Fibroblast of peridontal ligament (primary cell): Measurements from ENCODE around the gene PAN3.
A peak's percentile ranks its signal among the peaks of the same experiment; 100 is the strongest.

Source experiments
- DNase-seq: peaks from one replicate; pipeline ENCODE4 v3.0.0-alpha.2; 2010; ENCODE audit errors: extremely low read depth

The PAN3 gene

DNA sequence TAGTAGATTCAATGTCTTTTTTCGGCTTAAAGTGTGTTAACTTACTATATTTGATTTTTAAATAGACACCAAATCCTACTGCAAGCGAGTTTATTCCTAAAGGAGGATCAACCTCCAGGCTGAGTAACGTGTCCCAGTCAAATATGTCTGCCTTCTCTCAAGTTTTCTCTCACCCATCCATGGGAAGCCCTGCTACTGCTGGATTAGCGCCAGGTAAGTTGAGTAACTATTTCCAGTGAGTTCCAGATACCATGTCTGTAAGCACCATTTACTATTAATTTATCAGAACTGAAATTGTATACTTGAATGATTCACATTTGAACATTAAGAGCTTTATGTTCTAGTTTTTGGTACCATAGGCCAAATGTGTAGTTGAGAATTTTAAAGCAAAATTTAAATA is 81.8 kb downstream of the PAN3 start:
- DNase-seq = peak; percentile 27

DNA sequence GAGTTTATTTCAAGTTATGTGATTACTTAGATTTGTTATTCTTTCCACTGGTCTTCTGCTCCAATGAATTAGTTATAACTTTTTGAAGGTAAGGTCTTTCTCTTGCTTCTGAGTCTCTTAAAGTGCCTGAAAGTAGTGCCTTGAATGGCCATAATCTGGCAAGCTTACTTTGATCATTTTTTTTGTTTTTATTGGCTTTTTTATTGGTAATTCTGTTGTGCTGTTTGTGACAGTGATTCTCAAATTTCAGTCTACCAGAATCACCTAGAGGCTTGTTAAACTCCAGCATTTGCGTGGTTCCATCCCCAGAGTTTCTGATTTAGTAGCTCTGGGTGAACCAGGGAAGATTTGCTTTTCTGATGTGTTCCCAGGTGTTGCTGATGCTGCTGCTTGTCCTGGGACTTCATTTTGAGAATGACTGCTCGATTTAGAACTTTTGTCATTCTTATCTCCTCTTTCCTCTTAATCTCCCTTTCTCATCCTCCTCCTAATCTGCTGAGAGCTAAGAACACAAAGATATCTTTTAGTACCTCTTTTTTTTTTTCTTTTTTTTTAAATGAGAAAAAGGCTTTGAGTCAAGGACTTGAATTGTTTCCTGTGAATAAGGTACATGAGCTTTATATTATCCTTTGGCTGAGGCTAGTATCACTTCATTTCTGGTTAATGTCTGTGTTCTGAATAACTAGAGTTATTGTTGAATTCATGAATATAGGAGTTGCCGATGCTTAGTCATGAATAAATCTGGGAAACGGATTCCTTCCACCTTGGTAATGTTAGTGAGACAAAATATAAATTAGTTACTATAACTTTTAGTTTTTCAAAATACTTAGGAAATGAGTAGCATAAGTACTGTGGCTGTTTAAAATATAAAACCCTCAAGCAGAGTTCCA is 91.4 kb downstream of the PAN3 start:
- DNase-seq = no peak

DNA sequence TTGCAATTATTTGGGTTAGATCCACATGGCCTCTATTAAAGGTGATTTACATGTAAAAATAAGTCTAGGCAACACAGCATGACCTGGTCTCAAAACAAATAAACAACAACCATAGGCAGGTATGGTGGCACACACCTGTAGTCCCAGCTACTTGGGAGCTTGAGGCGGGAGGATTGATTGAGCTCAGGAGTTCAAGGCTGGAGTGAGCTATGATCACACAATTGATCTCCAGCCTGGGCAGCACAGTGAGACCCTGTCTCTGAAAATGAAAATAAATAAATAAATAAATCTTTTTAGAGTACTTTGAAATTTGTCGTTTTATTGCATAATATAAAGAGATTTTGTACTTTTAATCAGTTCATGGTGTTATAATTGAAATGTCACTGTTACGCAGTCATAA is 93.3 kb downstream of the PAN3 start:
- no peak for DNase-seq

DNA sequence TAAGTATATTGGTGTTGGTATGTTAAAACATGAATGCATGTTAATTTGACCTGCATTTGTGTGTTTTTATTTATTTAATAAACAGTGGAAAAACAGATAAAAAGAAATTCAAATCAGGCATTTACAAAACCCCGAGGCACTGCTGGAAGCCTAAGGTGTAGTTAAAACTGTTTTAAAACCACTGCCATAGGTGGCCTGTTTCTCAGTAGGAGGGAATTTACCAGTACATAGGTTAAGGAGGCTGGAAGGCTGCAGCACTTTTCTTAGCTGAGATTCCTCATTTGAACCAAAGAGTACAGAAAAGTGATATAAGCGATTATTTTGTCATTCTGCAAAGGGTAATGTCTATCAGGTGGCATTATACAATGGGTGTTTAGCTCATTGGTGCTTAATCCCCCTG is 99.6 kb downstream of the PAN3 start:
- DNase-seq = no peak

DNA sequence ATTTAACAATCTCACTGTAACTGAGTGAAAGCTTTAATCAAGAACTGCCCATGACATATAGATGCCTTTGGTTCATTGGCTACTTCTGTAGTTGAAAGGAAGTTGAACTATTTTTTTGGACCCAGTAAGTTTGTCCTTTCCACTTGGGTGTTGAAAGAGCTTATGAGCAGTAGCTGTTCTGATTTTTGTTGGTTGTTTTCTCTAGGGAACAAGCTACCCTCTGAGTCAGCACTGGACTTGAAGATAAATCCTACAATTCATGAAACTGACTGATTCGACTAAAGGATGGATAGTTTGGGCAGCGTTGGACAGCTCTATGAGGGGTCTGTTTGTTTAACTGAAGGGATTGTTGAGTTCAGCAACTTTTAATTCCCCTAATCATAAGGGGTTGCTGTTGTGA is 101.0 kb downstream of the PAN3 start:
- DNase-seq = peak; percentile 80

DNA sequence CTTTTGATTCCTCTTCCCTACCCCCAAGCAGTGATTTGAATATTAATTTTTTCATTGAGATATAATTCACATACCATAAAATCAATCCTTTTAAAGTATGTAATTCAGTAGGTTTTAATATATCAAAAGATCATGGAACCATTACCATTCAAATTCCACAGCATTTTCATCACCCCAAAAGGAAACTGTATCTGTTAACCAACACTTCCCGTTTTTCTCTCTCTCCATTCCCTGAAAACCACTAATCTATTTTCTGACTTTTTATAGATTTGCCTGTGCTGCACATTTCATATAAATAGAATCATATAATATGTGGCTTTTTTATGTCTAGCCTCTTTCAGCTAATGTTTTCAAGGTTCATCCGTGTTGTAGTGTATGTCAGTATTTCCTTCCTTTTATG is 107.1 kb downstream of the PAN3 start:
- DNase-seq = no peak

DNA sequence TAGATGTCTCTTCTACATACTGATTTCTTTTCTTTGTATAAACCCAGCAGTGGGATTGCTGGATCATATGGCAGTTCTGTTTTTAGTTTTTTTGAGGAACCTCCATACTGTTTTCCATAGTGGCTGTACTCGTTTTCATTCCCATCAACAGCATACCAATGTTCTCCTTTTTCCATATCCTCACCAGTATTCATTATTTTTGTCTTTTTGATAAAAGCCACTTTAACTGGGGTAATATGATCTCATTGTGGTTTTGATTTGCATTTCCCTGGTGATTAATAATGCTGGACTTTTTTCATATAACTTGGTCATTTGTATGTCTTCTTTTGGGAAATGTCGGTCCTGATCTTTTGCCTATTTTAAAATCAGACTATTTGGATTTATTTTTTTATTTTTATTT is 108.5 kb downstream of the PAN3 start:
- DNase-seq = no peak

DNA sequence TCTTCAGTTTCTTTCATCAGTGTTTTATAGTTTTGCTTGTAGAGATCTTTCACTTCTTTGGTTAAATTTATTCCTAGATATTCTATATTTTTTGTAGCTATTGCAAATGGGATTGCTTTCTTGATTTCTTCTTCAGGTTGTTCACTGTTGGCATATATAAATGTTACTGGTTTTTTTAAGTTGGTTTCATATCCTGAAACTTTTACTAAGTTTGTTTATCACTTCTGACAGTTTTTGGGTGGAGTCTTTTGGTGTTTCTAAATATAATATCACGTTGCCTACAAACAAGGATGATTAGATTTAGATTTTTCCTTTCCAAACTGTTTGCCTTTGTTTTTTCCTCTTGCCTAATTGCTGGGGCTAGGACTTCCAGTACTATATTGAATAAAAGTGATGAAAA is 109.7 kb downstream of the PAN3 start:
- no peak for DNase-seq

DNA sequence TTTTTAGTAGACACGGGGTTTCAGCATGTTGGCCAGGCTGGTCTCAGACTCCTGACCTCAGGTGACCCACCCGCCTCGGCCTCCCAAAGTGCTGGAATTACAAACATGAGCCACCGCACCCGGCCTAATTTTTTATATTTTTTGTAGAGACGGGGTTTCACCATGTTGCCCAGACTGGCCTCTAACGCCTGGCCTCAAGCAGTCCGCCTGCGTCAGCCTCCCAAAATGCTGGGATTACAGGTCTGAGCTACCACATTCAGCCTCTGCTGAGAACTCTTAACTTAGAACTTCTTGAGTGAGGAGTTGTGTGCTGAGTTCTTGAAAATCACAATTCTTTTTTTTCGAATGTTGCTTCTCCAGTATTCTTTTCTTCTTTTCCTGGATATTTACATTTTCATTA is 112.2 kb downstream of the PAN3 start:
- DNase-seq = no peak

DNA sequence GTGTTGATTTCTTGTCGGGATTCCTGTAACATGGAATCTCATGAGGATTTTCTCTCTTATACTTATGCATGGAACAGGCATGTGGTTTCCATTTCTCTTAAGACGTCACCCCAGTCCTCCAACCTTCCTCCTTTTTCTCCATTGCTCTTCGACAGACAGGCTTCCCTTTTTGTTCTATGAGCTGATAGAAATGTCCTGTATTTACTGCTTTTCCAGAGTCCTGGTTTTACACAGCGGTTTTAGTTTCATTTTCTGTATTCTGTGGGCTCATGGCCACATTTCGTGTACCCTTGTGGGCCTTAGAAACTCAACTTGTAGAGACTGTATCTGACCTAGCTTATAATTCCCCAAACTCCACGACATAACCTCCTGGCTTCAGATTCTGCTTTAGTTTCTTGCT is 113.1 kb downstream of the PAN3 start:
- DNase-seq = no peak

DNA sequence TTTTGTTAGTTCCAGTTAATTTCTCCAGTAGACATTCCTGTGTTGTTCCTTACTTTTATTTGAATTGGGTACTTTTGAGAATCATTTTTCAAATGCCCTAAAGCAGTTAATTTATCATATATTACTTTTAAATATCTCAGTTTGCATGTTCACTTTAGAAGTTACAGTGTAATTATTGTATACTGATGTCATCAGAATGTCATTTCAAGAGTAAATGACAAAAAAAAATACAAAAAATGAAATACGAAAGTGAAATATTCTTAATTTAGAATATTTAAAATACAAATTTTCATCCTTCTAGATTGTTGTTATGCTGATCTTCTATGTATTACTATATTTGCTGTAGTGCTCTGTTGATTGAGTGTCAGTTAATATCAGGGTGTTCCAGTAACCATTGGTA is 114.2 kb downstream of the PAN3 start:
- DNase-seq = no peak

DNA sequence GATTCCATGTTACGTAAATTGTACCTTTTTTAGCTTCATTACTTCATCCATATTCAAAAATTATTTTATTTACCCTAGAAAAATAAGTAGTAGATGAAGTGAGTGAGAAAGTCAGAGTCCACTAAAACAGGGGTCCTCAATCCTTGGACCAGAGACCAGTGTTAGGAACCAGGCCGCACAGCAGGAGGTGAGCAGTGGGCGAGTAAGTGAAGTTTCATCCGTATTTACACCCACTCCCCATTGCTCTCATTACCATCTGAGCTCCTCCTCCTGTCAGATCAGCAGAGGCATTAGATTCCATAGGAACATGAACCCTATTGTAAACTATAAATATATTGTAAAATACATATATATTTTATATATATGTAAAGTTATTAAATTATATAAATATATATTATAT is 119.0 kb downstream of the PAN3 start:
- DNase-seq = no peak

DNA sequence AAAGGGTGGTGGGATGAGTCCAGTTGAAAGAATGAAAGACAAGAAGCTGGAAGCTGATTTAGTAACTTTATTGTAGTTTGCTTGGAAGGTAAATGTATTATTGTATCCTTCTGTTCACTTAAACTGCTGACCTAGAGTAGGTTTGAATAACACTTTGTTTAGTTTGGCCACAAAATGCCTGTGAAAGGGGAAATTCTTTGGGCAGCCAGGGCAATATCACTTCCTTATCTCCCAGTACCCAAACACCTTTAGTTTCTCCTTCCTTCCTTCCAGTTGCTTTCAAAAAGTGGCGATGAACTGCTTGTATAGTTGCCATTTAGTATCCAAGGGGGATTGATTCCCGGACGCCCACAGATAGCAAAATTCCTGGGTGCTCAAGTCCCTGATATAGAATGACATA is 120.1 kb downstream of the PAN3 start:
- DNase-seq = no peak

DNA sequence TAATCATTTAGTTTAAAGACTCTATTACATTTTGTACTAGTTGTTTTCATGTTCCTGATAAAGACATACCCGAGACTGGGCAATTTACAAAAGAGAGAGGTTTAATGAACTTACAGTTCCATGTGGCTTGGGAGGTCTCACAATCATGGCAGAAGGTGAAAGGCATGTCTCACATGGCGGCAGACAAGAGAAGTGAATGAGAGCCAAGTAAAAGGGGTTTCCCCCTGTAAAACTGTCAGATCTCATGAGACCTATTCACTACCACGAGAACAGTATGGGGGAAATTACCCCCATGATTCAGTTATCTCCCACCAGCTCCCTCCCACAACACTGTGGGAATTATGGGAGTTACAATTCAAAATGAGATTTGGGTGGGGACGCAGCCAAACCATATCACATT is 129.2 kb downstream of the PAN3 start:
- DNase-seq = no peak

DNA sequence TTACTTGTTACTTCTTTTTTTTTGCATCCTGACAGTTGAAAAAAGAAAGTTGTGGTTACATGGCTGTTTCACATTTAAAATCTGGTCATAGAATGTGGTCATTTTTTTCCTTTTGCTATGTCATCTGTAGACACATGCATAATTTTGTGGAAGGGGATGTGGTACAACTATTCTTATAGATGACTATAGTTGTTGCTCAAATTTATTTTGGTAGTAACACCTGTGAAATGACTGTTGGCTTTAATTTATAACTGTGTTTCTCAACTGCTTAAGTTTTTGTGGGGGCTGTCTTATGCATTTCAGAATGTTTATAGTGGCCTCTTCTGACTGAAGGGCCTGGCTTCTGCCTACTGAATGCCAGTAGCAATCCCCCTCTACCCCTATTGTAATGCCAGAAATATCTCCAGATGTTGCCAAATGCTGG is 130.5 kb downstream of the PAN3 start:
- peak; percentile 10 for DNase-seq

DNA sequence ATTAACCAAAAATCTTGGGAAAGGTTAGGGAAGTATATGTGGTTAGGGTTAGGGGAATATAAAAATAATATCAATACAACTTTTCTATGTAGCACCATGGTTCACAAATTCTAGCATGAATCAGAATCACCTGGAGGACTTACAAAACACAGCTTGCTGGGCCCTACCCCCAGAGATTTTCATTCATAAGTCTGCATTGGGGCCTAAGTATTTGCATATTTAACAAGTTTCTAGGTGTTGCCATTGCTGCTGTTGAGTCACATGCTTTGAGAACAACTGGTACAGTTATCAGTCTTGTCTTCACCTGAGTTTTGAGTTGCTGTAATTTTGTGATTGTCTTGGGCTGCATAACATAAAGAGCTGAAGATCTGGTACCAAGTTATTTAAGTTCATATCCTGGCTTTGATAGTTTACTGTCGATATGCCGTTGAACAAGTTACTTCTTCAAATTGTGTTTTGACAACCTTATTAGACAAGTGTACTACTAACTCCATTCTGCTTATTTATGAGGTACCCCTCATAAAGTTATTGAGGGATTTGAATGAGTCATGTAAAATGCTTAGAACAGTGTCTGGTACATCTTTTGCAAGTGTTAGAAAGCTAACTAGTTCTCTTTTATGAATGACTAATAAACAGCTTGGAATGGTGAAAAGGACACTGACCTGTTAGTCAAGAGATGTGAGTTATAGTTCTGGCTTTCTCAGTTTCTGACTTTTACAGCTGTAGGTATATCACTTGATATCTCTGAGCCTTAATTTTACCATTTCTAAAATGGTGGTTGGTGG is 132.9 kb downstream of the PAN3 start:
- no peak for DNase-seq

DNA sequence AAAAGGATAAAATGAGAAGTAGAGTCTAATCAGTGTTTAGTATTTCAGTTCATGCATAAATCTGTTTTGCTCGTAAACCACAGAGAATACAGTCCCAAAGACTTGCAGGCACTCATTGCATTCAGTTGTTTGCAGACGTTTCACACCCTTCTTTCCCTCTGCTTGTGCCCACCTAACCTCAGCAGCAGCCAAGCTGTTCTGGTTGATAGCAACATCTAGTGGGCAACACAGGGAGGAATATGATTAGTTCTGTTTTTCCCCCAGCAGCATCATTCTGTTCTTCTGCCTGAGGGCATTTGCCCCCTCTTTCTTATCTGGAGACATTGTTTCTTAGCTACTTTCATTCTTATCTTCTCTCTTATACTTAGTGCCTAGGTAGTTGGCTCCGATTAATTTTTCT is 135.6 kb downstream of the PAN3 start:
- no peak for DNase-seq

DNA sequence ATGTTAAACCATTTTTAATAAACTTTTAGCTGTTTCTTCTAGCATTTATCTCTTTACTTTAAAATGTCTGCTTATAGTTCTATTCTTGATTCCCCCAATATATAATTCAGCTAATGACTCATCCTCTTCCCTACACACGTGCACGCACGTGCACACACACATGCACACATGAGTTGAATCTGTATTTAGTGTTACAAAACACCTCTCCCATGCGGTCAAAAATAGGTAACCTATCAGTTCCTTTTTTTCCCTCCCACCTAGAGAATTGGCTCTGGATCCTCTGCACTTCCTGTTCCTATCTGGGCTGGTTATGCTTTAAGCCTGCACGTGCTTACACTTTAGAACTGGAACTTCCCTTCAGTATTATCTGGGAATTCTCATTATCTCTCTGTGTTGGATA is 144.1 kb downstream of the PAN3 start:
- no peak for DNase-seq

DNA sequence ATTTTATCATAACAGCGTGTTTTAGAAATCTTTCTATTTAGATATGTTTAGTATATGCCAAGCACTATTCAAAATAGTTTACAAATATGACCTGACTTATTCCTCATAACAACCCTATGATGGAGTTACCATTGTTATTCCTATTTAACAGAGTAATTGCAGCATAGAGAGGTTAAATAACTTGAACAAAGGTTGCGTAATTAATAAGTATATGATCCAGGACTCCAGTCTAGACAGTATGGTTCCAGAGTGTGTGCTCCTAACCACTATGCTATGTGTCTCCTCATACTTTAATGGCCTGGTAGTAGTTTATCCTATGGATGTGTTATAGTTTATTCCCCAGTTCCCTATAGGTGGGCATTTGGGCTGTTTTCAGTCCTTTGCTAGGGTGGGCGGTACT is 145.3 kb downstream of the PAN3 start:
- no peak for DNase-seq

DNA sequence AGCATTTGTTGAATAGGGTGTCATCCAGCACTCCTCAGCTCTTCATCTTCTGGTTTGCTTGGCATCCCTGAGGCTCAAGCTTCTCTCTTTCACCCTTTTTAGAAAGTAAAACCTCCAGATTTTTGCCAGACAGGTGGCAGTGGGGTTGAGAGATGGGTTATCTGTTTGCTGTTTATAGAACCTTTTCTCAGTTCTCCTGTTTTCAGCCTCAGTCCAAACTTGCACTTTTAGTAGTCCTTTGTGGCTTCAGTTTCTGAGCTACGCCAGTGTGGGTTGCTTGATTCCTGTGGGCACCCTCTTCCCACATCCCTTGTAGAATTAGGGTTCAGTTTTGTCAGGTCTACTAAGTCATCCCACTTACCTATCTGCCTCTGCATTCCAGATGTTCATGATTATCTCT is 147.9 kb downstream of the PAN3 start:
- DNase-seq = no peak

DNA sequence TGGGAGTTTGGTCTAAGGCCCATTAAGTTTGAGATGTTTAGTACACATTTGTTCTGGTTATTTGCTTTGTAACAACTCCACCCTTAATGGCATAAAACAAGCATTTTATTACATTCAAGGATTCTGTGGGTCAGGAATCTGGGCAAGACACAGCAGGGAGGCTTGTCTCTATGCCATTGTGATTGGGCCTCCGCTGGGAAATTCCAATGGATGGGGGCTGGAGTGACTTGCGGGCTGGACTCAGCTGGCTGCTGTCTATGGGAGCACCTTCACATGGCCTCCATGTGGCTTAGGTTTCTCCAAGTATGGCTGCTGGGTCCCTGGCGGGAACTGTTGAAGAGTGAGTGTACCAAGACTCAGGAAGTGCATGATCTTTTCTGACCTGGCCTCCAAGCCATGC is 159.0 kb downstream of the PAN3 start:
- no peak for DNase-seq

DNA sequence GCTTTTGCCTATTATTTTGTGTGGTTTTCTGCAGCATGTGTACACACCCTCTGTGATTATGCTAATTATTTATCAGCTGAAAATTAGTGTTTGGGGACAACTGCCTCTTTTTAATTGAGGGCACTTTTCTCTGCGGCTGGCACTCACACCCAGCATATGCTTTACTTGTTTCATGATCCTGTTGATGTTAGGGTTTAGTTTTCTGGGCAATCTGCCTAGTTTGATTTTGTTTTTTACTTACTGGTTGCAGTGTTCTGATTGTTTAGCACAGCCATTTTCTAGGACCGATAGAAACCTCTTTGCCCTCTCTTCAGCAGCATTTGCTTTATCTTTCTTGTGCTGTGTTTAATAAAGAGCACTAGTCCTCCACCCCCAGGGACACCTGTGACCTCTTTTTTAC is 161.6 kb downstream of the PAN3 start:
- DNase-seq = peak; percentile 31

DNA sequence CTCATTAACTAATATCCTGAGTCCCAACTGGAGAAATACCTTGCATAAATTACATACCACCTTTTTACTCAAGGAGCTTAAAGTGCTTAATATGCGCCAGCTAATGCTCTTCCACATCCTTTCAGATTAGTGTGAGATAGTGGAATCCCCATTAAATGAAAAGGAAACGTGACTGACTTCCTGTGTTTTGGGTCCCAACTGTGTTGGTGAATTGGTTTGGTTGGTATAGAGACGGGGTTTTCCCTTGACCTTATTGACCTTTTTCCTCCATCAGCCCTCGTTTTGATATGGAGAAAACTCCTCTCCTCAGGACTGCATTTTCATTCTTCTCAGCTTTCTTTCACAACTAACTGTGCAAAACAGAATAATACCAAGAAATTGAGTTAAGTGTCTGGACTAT is 163.5 kb downstream of the PAN3 start:
- DNase-seq = no peak
